Measurements from ENCODE around the gene KCTD5. TPM values are rescaled to one million over a fixed set of nuclear protein-coding genes. Genes with fewer than 3 reads are reported as not detected.
A peak's percentile ranks its signal among the peaks of the same experiment; 100 is the strongest.
"Not testable (repeated sequence)": the region's sequence is repeated elsewhere in the genome, so short reads cannot be mapped to it uniquely, and the experiment has no call there.

KCTD5 gene
- total RNA-seq, 2 experiments from 2014 or later: 31.6 to 34.4 TPM

DNA sequence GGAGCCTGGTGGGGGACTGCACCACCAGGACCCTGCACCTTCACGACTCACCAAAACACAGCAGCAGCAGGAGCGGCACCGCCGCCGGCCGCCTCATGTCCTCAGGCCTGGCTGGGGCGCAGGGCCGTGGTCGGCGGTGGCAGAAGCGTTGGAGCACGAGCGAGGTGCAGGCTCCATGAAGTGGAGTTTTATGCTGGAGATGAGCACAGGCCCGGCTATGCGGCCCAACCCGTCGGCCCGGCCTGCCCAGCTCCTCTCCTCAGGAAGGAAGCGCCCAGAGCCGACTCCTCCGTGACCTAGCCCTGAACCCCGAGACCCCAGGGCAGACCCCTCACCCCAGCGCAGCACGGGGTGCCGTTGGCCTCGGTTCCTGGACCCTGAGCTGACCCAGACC lies 37.7 kb downstream of the KCTD5 start, which contains the start of gene PRSS27:
PRSS27 (minus strand) TSS at position 161 of the 394 bp plus-strand sequence; CDS start at position 97, 64 bp downstream.
- peak within 1 kb of the TSS; percentile 75 for H3K4me3 Mint-ChIP-seq
- H3K4me1 Mint-ChIP-seq: peaks cover 11% of the 10 kb centered on the region
- no peaks in the 10 kb centered on the region for H3K9me3 Mint-ChIP-seq
- H3K27ac Mint-ChIP-seq: peak within 1 kb of the TSS; percentile 88
- H3K27me3 Mint-ChIP-seq: peaks cover 5% of the 10 kb centered on the region
- DNase-seq: no peak
- CTCF ChIA-PET: interaction anchor here (0.8 to 1.1 kb wide), 2 partner anchors 21 to 26 kb away, joined by 4 read pairs; no protein-coding TSS in a partner anchor
- no peaks in the 10 kb centered on the region for H3K36me3 Mint-ChIP-seq (ENCODE audit: low read depth)
- POLR2A ChIA-PET: interaction anchor here (1.0 kb wide), 1 partner anchor 37 kb away, joined by 3 read pairs; the partner anchor contains the start of gene KCTD5

DNA sequence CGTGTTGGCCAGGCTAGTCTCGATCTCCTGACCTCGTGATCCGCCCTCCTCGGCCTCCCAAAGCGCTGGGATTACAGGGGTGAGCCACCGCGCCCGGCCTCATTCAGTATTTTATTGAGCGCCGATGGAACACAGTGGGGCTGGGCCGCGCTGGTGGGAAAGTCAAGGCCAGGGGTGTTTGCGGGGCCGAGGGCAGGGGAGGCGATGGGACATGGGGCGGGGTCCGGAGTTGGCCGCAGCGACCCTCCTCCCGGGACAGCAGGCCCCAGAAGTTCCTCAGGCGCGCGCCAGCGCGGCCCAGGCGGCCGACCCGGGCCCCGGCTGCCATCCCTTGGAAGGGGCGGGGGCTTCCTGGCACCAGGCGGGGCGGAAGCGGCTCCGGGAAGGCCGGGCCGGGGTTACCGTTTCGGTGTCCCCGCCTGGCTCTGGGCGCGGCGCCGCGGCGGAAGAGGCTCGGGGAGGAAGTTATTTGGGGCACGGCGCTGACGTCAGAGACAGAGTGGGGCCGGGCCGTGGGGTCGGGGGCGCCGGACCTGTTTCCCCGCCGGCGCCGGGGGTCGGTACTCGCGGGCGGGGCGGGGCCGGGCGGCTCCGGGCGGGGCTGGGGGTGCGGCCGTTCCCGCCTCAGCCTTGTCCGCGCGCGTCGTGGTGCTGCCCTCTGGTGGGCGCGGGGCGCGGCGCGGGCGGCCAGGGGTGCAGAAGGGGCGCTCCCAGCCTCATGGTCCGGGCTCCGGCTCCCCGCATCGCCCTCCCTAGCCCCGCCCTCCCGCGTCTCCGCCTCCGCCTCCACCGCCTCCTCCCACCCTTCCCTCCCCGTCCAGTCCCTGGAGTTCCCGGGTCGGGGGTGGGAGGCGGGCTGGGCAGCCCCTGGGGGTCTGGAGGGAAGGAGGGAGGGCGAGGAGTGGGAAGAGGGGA lies 38.7 kb downstream of the KCTD5 start:
- Mint-ChIP-seq H3K4me1 (peaks cover 6% of the 10 kb centered on the region), H3K4me3 (peak overlapping the region; percentile 75), H3K9me3 (no peaks in the 10 kb centered on the region), H3K27ac (peak overlapping the region; percentile 88), H3K36me3 (ENCODE audit: low read depth) (no peaks in the 10 kb centered on the region), H3K27me3 (peaks cover 5% of the 10 kb centered on the region)
- POLR2A ChIA-PET: no interaction called here
- CTCF ChIA-PET: interaction anchor here (0.7 to 1.1 kb wide), 3 partner anchors 22 to 32 kb away, joined by 4 read pairs; no protein-coding TSS in a partner anchor
- DNase-seq: peak; percentile 90

DNA sequence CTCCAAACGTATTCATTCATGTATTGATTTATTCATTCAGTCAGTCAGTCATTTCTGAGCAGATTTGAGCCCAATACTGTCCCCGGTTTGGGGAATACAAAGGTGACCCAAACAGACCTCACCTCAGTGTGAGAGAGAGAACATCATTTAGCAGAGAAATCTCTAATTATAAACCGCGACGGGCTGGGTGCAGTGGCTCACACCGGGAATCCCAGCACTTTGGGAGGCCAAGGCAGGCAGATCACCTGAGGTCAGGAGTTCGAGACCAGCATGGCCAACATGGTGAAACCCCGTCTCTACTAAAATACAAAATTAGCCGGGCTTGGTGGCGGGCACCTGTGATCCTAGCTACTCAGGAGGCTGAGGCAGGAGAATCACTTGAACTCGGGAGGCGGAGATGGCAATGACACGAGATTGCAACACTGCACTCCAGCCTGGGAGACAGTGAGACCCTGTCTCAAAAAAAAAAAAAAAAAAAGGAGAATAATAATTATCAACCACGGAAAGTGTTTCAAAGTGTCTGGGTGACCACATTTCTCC lies 39.4 kb downstream of the KCTD5 start:
- H3K27me3 Mint-ChIP-seq; H3K36me3 Mint-ChIP-seq (ENCODE audit: low read depth); POLR2A ChIA-PET; H3K4me1 Mint-ChIP-seq; DNase-seq; H3K9me3 Mint-ChIP-seq: not testable (repeated sequence)
- CTCF ChIA-PET: interaction anchor here (0.7 kb wide), 1 partner anchor 32 kb away, joined by 4 read pairs; no protein-coding TSS in a partner anchor
- Mint-ChIP-seq H3K27ac (peak overlapping the region; percentile 85), H3K4me3 (peak overlapping the region; percentile 67)

DNA sequence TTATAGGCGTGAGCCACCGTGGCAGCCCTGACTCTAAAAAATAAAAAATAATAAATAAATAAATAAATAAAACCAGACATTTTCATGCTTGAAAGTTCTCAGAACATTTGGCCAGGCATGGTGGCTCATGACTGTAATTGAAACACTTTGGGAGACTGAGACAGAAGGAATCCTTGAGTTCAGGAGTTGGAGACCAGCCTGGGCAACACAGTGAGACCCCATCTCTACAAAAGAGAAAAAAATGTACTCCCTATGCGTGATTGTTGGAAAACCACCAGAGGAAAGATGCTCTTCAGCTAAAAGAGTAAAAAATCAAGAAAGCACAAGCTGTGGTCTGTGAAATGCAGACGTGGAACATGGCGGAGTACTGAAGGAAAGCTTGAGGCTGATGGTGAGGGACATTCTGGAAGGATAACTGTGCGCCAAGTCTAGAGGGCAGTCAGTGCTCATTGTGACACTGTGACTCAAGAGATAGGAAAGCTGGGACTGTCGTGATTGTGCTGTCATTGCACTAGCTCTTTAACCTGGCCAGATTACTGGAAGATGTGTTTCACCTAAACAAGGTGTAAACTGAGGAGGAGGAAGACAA lies 41.9 kb downstream of the KCTD5 start:
- Mint-ChIP-seq H3K36me3 (ENCODE audit: low read depth) (no peaks in the 10 kb centered on the region), H3K27me3 (peaks cover 5% of the 10 kb centered on the region), H3K9me3 (no peaks in the 10 kb centered on the region), H3K4me3 (no peak overlapping the region), H3K27ac (no peak overlapping the region), H3K4me1 (peaks cover 4% of the 10 kb centered on the region)
- ChIA-PET POLR2A (no interaction called here), CTCF (no interaction called here)
- no peak for DNase-seq

DNA sequence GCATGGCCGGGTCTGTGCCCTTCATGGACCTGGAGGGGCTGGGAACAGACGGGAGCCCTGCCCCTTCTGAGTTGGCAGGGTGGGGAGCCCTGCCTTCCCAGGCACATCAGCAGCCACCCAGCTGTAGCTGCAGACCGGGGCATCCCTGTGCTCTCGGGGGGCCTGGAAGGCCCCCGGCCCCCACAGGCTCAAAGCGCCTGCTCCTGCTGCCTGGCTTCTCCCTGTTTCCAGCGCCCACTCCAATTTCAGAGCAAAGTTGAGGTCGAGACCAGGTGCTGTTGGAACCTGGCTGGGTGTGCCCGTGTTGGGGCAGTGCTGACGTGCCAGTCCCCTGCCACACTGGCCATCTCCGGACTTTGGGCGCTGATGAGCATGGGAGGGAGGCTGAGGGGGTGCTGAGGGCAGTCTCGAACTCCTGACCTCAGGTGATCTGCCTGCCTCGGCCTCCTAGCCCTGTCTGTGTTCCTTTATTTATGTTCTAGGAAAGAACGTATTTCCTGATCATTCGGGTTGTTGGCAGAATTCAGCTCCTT lies 42.6 kb downstream of the KCTD5 start:
- peaks cover 5% of the 10 kb centered on the region for H3K27me3 Mint-ChIP-seq
- CTCF ChIA-PET: no interaction called here
- DNase-seq: no peak
- POLR2A ChIA-PET: interaction anchor here (0.6 kb wide), 1 partner anchor 1905 kb away, joined by 3 read pairs; no protein-coding TSS in a partner anchor
- H3K9me3 Mint-ChIP-seq: no peaks in the 10 kb centered on the region
- H3K36me3 Mint-ChIP-seq (ENCODE audit: low read depth): no peaks in the 10 kb centered on the region
- peaks cover 4% of the 10 kb centered on the region for H3K4me1 Mint-ChIP-seq
- H3K4me3 Mint-ChIP-seq: no peak overlapping the region
- H3K27ac Mint-ChIP-seq: no peak overlapping the region

DNA sequence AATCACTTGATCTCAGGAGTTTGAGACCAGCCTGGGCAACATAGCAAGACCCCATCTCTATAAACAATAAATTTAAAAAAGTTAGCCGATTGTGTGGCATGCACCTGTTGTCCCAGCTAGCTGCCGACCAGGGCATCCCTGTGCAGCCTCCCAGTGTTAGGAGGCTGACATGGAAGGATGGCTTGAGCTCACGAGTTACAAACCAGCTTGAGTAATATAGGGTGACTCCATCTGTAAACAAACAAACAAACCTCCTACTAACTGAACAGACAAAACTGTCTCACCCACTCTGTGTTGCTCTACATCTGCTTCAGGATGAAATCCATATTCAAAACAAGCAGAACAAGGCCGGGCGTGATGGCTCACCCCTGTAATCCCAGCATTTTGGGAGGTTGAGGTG lies 44.6 kb downstream of the KCTD5 start:
- Mint-ChIP-seq H3K9me3 (no peaks in the 10 kb centered on the region), H3K4me1 (peaks cover 2% of the 10 kb centered on the region), H3K27ac (no peak overlapping the region), H3K36me3 (ENCODE audit: low read depth) (no peaks in the 10 kb centered on the region), H3K4me3 (no peak overlapping the region), H3K27me3 (peaks cover 5% of the 10 kb centered on the region)
- no peak for DNase-seq
- CTCF ChIA-PET: no interaction called here
- POLR2A ChIA-PET: no interaction called here

DNA sequence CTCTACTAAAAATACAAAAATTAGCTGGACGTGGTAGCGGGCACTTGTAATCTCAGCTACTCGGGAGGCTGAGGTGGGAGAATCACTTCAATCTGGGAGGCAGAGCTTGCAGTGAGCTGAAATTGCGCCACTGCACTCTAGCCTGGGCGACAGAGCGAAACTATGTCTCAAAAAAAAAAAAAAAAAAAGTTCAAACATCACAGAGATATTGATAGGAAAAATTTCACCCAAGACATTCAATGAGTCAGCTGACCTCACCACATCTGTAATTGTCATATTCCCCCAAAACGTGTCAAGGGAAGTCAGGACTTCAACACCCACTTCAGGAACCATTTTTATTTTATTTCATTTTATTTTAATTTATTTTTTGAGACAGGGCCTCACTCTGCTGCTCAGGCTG lies 45.7 kb downstream of the KCTD5 start:
- Mint-ChIP-seq H3K4me1 (no peaks in the 10 kb centered on the region), H3K9me3 (no peaks in the 10 kb centered on the region), H3K36me3 (ENCODE audit: low read depth) (no peaks in the 10 kb centered on the region), H3K4me3 (no peak overlapping the region), H3K27me3 (peaks cover 8% of the 10 kb centered on the region), H3K27ac (no peak overlapping the region)
- ChIA-PET POLR2A (interaction anchor here (1.2 kb wide), 1 partner anchor 14 kb away, joined by 3 read pairs; no protein-coding TSS in a partner anchor), CTCF (interaction anchor here (0.7 kb wide), 1 partner anchor 148 kb away, joined by 4 read pairs; no protein-coding TSS in a partner anchor)
- no peak for DNase-seq

DNA sequence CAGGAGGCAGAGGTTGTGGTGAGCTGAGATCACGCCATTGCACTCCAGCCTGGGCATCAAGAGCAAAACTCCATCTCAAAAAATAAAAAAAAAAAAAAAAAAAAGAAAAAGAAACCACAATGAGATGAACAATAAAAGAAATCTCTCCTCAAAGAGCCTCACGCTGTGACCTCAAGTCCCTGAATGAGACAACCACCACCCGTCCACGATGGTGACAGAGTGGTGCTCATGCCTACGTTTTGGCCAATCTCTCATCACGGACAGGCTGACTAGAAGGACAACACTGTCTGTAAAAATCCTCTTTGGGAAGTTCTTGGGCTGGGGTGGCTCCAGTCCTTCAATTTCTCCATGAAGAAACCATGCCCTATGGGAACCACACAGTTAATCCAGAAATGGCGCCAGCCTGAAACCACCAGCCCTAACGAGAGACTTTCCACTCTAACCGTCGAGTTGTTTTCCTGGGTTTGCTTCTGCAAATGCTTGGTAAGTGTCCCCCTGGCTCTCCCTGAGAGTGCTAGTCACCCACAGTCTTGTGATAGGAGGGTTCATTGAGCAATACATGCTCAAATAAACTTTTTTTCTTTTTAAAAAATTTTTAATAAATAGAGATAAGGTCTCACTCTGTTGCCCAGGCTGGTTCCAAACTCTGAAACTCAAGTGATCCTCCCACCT lies 52.7 kb downstream of the KCTD5 start:
- Mint-ChIP-seq H3K27me3 (peaks cover 3% of the 10 kb centered on the region), H3K9me3 (no peaks in the 10 kb centered on the region), H3K4me3 (no peak overlapping the region), H3K4me1 (no peaks in the 10 kb centered on the region), H3K36me3 (ENCODE audit: low read depth) (no peaks in the 10 kb centered on the region), H3K27ac (no peak overlapping the region)
- DNase-seq: no peak
- CTCF ChIA-PET: no interaction called here
- POLR2A ChIA-PET: no interaction called here

DNA sequence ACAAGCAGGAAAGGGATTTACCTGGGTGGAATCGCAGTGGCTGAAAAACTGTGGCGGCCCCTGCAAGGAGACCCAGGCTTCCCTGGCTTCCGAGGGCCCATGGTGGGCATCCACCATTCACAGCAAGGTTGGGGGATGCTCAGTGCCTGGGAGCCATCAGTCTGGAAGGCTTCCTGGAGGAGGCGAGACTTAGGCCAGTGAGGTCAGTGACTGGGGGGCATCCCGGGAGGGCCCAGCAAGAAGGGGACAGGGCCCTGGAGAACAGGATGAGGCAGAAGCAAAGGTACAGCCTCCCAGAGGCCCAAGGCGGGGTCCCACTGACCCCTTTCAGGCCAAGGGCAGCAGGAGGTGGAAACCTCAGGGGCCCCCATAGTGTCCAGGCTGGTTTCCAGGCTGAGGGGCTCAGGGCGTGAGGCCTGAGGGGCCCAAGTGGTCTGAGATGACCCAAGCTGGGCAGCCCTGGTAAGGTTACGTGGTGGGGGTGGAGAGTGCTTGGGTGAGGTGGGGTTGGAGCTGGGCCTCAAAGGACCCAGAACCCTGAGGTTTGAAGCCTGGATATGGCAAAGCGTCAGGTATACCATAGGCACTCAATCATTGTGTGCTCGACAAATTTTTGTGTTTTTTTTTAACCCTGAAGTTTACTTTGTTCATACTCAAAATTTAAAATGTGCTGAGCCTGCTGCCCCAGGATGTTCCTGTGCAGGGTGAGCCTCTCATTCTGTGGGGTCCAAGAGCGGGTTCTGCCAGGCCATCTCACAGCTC lies 54.3 kb downstream of the KCTD5 start:
- no peaks in the 10 kb centered on the region for H3K36me3 Mint-ChIP-seq (ENCODE audit: low read depth)
- H3K4me1 Mint-ChIP-seq: peaks cover 3% of the 10 kb centered on the region
- ChIA-PET CTCF (interaction anchor here (1.1 kb wide), 1 partner anchor 13 kb away, joined by 4 read pairs; no protein-coding TSS in a partner anchor), POLR2A (no interaction called here)
- no peak for DNase-seq
- H3K27ac Mint-ChIP-seq: no peak overlapping the region
- peaks cover 3% of the 10 kb centered on the region for H3K27me3 Mint-ChIP-seq
- no peak overlapping the region for H3K4me3 Mint-ChIP-seq
- no peaks in the 10 kb centered on the region for H3K9me3 Mint-ChIP-seq

DNA sequence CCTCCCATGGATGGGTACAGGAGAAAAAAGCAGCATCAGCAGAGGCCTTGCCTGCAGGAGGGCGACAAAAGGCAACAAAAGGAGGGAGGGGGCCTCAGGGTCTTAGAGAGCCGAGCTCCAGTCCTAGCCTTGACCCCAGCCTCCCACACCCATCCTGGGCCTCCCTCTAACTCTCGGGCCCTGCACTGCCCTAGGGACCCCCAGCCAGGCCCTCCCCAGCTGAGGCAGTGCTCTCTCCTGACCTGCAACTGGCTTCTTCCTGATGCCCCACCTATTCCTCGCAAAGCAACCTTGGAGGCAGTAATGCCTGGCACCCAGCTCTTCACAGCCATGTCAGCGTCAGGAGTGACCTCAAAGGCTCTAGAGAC lies 54.9 kb downstream of the KCTD5 start:
- H3K27me3 Mint-ChIP-seq: peaks cover 3% of the 10 kb centered on the region
- CTCF ChIA-PET: interaction anchor here (0.6 kb wide), 1 partner anchor 13 kb away, joined by 3 read pairs; no protein-coding TSS in a partner anchor

DNA sequence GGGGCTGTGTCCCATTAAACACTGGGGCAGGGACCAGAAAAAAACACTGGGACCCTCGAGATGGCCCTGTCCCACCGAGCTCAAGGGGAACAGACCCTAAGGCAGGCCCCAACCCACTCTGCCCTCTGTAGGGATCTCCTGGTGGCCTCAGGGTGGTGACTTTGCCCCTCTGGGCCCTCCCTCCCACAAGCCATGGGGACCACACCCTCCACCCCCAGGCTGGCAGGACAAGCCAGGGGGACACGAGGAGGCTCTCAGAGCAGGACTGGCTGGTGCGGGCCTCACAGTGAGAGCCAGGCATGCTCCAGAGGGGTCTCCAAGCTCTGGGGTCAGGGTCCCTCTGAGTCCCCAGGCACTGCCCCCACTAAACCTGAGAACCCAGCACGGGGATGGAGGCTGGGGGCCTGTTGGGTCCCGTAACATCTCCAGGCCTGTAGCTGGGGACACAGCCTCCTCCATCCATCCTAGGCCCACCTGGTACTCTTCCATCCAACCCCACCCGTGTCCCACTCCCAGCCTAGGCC lies 55.6 kb downstream of the KCTD5 start:
- ChIA-PET POLR2A (no interaction called here), CTCF (interaction anchor here (0.6 kb wide), 1 partner anchor 13 kb away, joined by 3 read pairs; no protein-coding TSS in a partner anchor)
- H3K4me3 Mint-ChIP-seq: no peak overlapping the region
- no peak overlapping the region for H3K27ac Mint-ChIP-seq
- H3K4me1 Mint-ChIP-seq: peaks cover 3% of the 10 kb centered on the region
- H3K9me3 Mint-ChIP-seq: no peaks in the 10 kb centered on the region
- DNase-seq: no peak
- H3K27me3 Mint-ChIP-seq: no peaks in the 10 kb centered on the region
- no peaks in the 10 kb centered on the region for H3K36me3 Mint-ChIP-seq (ENCODE audit: low read depth)

More for the DNA sequence above, 54.9 kb downstream of the KCTD5 start:
- no peak for DNase-seq
- no peak overlapping the region for H3K4me3 Mint-ChIP-seq
- POLR2A ChIA-PET: no interaction called here
- H3K27ac Mint-ChIP-seq: no peak overlapping the region
- no peaks in the 10 kb centered on the region for H3K36me3 Mint-ChIP-seq (ENCODE audit: low read depth)
- H3K4me1 Mint-ChIP-seq: peaks cover 3% of the 10 kb centered on the region
- H3K9me3 Mint-ChIP-seq: no peaks in the 10 kb centered on the region

All from activated CD4-positive, alpha-beta T cell treated with anti-CD3 and anti-CD28 coated beads, Interleukin-2, amount 10 ng/mL, durations not matched to agents 7 days and 5 days (primary cell).